HepG2 (cell line): Measurements from ENCODE around the gene AKAP12. TPM values are rescaled to one million over a fixed set of nuclear protein-coding genes. Genes with fewer than 3 reads are reported as not detected.
A peak's percentile ranks its signal among the peaks of the same experiment; 100 is the strongest.

ENCODE experiments used
- ATAC-seq: fragments of 200-7000 bp; cut with Tn5 transposase; 3 replicates; pipeline ENCODE4 v1.9.1; 2020; ENCODE audit warnings: mild to moderate bottlenecking, moderate library complexity
- BruUV-seq: library from RNA; stranded (reverse); fragments of 400-500 nt; replicated peaks from 2 replicates; lab custom pipeline; 2021; lab: Mats Ljungman, UMichigan
- CTCF ChIA-PET: fragments of 300-600 bp; formaldehyde crosslinking; extraction: SDS; loops from one replicate; lab custom pipeline; 2021; ENCODE audit warnings: low total read pairs, inconsistent platforms, low intra/inter-chr PET ratio; lab: Yijun Ruan, JAX
- POLR2A ChIA-PET: fragments of 350-600 bp; sonication (Branson Sonifier 250); formaldehyde crosslinking; loops from one replicate; lab custom pipeline; 2020; ENCODE audit warnings: antibody characterized with exemption, inconsistent platforms; lab: Yijun Ruan, JAX
- DNase-seq: peaks from one replicate; pipeline ENCODE4 v3.0.0-alpha.2; 2015; ENCODE audit warnings: low spot score
- FAIRE-seq: peaks from 3 replicates; lab custom pipeline; 2011; peaks lifted over from hg19 to GRCh38; lab: Jason Lieb, UNC
- H2AFZ ChIP-seq: one replicate; pipeline ENCODE4 v1.6.1; 2011; ENCODE audit warnings: low read length, inconsistent platforms
- H3K27ac ChIP-seq: fragments of 300-600 bp; 3 replicates; pipeline ENCODE4 v1.8.0; 2011; ENCODE audit warnings: mixed run types, mild to moderate bottlenecking, mixed read lengths, low read length, inconsistent platforms; ENCODE audit not compliant: insufficient read depth; ENCODE audit errors: extremely low read length
- H3K27me3 ChIP-seq, 2 experiments: fragments of 200-600 bp in 1 of 2; 2 replicates in 1 of 2; 3 replicates in 1 of 2; pipeline versions ENCODE4 v1.6.0 to v1.8.0; 2011; ENCODE audit warnings: low read length in 2 of 2, mild to moderate bottlenecking in 2 of 2, moderate library complexity in 2 of 2, inconsistent platforms in 1 of 2; ENCODE audit not compliant: insufficient read depth in 2 of 2, control insufficient read depth in 1 of 2
- H3K36me3 ChIP-seq, 2 experiments: fragments of 200-600 bp in 1 of 2; replicated peaks in 1 of 2; 2 replicates in 1 of 2; 3 replicates in 1 of 2; pipeline versions ENCODE4 v1.5.1 to v1.8.0; 2011; ENCODE audit warnings: low read length in 2 of 2, inconsistent platforms in 1 of 2; ENCODE audit not compliant: insufficient read depth in 2 of 2, control insufficient read depth in 1 of 2
- H3K4me1 ChIP-seq: 2 replicates; pipeline ENCODE4 v1.5.1; 2012; ENCODE audit warnings: low read length, inconsistent platforms; ENCODE audit not compliant: insufficient read depth
- H3K4me2 ChIP-seq: 2 replicates; pipeline ENCODE4 v1.6.0; 2011; ENCODE audit warnings: low read depth, low read length, inconsistent platforms
- H3K4me3 ChIP-seq, 3 experiments: fragments of 200-600 bp in 1 of 3; sonication (generic), shearing (Covaris generic) in 1 of 3; replicated peaks in 1 of 3; 2 replicates each; pipeline ENCODE4 v1.5.1; 2011 to 2016; ENCODE audit warnings: low read length in 3 of 3, inconsistent platforms in 2 of 3, low read depth in 2 of 3, mild to moderate bottlenecking in 2 of 3, control low read depth in 1 of 3, mixed read lengths in 1 of 3; ENCODE audit not compliant: insufficient read depth in 1 of 3
- H3K79me2 ChIP-seq: one replicate; pipeline ENCODE4 v1.6.1; 2011; ENCODE audit warnings: low read length, inconsistent platforms; ENCODE audit not compliant: insufficient read depth
- H3K9ac ChIP-seq: 2 replicates; pipeline ENCODE4 v1.6.0; 2011; ENCODE audit warnings: mild to moderate bottlenecking, low read depth, low read length, inconsistent platforms; ENCODE audit not compliant: insufficient read depth
- H3K9me3 ChIP-seq: 2 replicates; pipeline ENCODE4 v1.5.1; 2012; ENCODE audit warnings: mild to moderate bottlenecking, low read length
- H4K20me1 ChIP-seq: 2 replicates; pipeline ENCODE4 v1.6.0; 2011; ENCODE audit warnings: inconsistent platforms, mild to moderate bottlenecking, low read length, moderate library complexity; ENCODE audit not compliant: insufficient read depth
- ETV5 ChIP-seq: IDR thresholded peaks from 2 replicates; pipeline ENCODE4 v1.6.1; 2018; ENCODE audit warnings: missing biosample characterization, missing genetic modification reagents, inconsistent platforms, borderline replicate concordance
- FOXP4 ChIP-seq: sonication (generic); formaldehyde crosslinking; IDR thresholded peaks from 2 replicates; pipeline ENCODE4 v1.4.0; 2020; ENCODE audit warnings: missing genetic modification reagents
- HIVEP1 ChIP-seq: sonication (generic); formaldehyde crosslinking; IDR thresholded peaks from 2 replicates; pipeline ENCODE4 v1.4.0; 2020; ENCODE audit warnings: mild to moderate bottlenecking, missing genetic modification reagents
- HOXA9 ChIP-seq: sonication (generic); formaldehyde crosslinking; IDR thresholded peaks from 2 replicates; pipeline ENCODE4 v1.8.1; 2022; ENCODE audit warnings: missing genetic modification reagents, mild to moderate bottlenecking, moderate library complexity, borderline replicate concordance
- MEIS2 ChIP-seq: sonication (generic); formaldehyde crosslinking; IDR thresholded peaks from 2 replicates; pipeline ENCODE4 v1.9.0; 2021; ENCODE audit warnings: mild to moderate bottlenecking, missing genetic modification reagents
- NBN ChIP-seq: fragments of 450-650 bp; conservative IDR thresholded peaks from 2 replicates; pipeline ENCODE4 v1.6.1; 2017
- ZMYM3 ChIP-seq: sonication (generic); formaldehyde crosslinking; IDR thresholded peaks from 2 replicates; pipeline ENCODE4 v1.5.1; 2020; ENCODE audit warnings: mild to moderate bottlenecking, missing genetic modification reagents
- ZNF337 ChIP-seq: sonication (generic); formaldehyde crosslinking; IDR thresholded peaks from 2 replicates; pipeline ENCODE4 v1.5.1; 2020; ENCODE audit warnings: missing genetic modification reagents, low read depth, mild to moderate bottlenecking, borderline replicate concordance
- ZNF740 ChIP-seq: sonication (generic); formaldehyde crosslinking; IDR thresholded peaks from 2 replicates; pipeline ENCODE4 v1.4.0; 2020; ENCODE audit warnings: missing genetic modification reagents
- WGBS: methylation state at CpG from one replicate; pipeline ENCODE4 v1.1.6; 2017; ENCODE audit warnings: low lambda C conversion rate; 5-methylcytosine and 5-hydroxymethylcytosine counted together
- in situ Hi-C: cut with HindIII; loops from 2 replicates; pipeline ENCODE4 v1.10.0; 2017; ENCODE audit warnings: low pct_unique_long_range_greater_than_20kb; ENCODE audit not compliant: extremely low pct_ligation_motif_present
- intact Hi-C: fragments of 100-400 bp; cut with micrococcal nuclease; formaldehyde crosslinking; loops from one replicate; pipeline ENCODE4 v1.10.0; 2022; ENCODE audit not compliant: unreplicated experiment
- polyA plus RNA-seq, 8 experiments: library from polyadenylated mRNA; depleted of rRNA in 3 of 8; stranded (reverse) in 7 of 8; unstranded in 1 of 8; fragments of >200 nt; fragmentation: Illumina TruSeq in 4 of 8; extraction: Trizol in 4 of 8; gene quantifications; 2 replicates each; pipeline versions ENCODE4 v1.2.1 to v1.2.3, GENCODE V29; 2011 to 2016; ENCODE audit warnings: low read depth in 4 of 8, missing spikeins in 1 of 8, mixed read lengths in 1 of 8; ENCODE audit not compliant: insufficient read depth in 1 of 8
- total RNA-seq, 5 experiments: library from RNA; depleted of rRNA; stranded (reverse); fragments of >200 nt; fragmentation: Illumina TruSeq; extraction: Trizol; gene quantifications; 2 replicates each; pipeline ENCODE4 v1.2.3, GENCODE V29; 2016; ENCODE audit warnings: low read depth in 1 of 5
- TF ChIP-seq, protein P1 (sequence below): sonication (generic); formaldehyde crosslinking; IDR thresholded peaks from 2 replicates; pipeline ENCODE4 v1.5.0; 2020; ENCODE audit warnings: mild to moderate bottlenecking, missing genetic modification reagents
- TF ChIP-seq, protein P2 (sequence below): sonication (generic); formaldehyde crosslinking; IDR thresholded peaks from 2 replicates; pipeline ENCODE4 v1.5.0; 2020; ENCODE audit warnings: mild to moderate bottlenecking, missing genetic modification reagents, borderline replicate concordance
- TF ChIP-seq, protein P3 (sequence below): sonication (generic); formaldehyde crosslinking; IDR thresholded peaks from 2 replicates; pipeline ENCODE4 v1.4.0; 2020; ENCODE audit warnings: missing genetic modification reagents

Gene AKAP12
- total and polyA plus RNA-seq, 2 of the 13 experiments (the other 11 are each of a cell fraction or from before 2014, with no cell fraction given), result 10.6 to 19.0 TPM

GRCh38 chr6:151391471-151392413, 152.0 kb downstream of the AKAP12 start, which contains the start of gene ZBTB2:
ZBTB2 (minus strand) TSS chr6:151391559; CDS start chr6:151373637, 17,922 bp downstream.
- FAIRE-seq (no peak), ATAC-seq (peak; percentile 55), DNase-seq (peak; percentile 83)
- peaks cover 59% of the 10 kb centered on the region for H3K4me1 ChIP-seq
- H2AFZ ChIP-seq, result no peak within 1 kb of the TSS
- H4K20me1 ChIP-seq, result peaks cover 28% of the 10 kb centered on the region
- under 1% methylated on average over 20 of the region's 57 CpGs for WGBS
- peak within 1 kb of the TSS; percentile 99 for H3K27ac ChIP-seq
- no TSS peak for BruUV-seq
- no peaks in the 10 kb centered on the region; a peak in 1 of 5 replicates for H3K36me3 ChIP-seq
- H3K4me2 ChIP-seq, result peak within 1 kb of the TSS; percentile 78
- H3K9me3 ChIP-seq, result no peaks in the 10 kb centered on the region
- H3K27me3 ChIP-seq, result no peaks in the 10 kb centered on the region; a peak in 1 of 5 replicates
- peak within 1 kb of the TSS; percentile 98 for H3K9ac ChIP-seq
- intact Hi-C loops, result loop anchor here (2.0 to 10.0 kb wide), 3 partner anchors 15 to 1593 kb away; partner anchors contain the start of genes FBXO5 and RMND1
- ChIA-PET CTCF (no interaction called here), POLR2A (interaction anchor here (1.6 to 2.5 kb wide), 2 partner anchors 60 to 101 kb away, joined by 3 to 22 read pairs; partner anchors contain the start of gene RMND1)
- H3K4me3 ChIP-seq, result peak within 1 kb of the TSS; percentile 91 to 98 (median 94)
- H3K79me2 ChIP-seq, result peaks cover 76% of the 10 kb centered on the region
- in situ Hi-C loops, result no loop called here
- TF ChIP-seq FOXP4 (CRISPR knock-in tag), result peak; percentile 55
- no peak for TF ChIP-seq NBN
- TF ChIP-seq, protein P1, sequence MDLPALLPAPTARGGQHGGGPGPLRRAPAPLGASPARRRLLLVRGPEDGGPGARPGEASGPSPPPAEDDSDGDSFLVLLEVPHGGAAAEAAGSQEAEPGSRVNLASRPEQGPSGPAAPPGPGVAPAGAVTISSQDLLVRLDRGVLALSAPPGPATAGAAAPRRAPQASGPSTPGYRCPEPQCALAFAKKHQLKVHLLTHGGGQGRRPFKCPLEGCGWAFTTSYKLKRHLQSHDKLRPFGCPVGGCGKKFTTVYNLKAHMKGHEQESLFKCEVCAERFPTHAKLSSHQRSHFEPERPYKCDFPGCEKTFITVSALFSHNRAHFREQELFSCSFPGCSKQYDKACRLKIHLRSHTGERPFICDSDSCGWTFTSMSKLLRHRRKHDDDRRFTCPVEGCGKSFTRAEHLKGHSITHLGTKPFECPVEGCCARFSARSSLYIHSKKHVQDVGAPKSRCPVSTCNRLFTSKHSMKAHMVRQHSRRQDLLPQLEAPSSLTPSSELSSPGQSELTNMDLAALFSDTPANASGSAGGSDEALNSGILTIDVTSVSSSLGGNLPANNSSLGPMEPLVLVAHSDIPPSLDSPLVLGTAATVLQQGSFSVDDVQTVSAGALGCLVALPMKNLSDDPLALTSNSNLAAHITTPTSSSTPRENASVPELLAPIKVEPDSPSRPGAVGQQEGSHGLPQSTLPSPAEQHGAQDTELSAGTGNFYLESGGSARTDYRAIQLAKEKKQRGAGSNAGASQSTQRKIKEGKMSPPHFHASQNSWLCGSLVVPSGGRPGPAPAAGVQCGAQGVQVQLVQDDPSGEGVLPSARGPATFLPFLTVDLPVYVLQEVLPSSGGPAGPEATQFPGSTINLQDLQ (CRISPR knock-in tag), result no peak
- TF ChIP-seq, protein P2, sequence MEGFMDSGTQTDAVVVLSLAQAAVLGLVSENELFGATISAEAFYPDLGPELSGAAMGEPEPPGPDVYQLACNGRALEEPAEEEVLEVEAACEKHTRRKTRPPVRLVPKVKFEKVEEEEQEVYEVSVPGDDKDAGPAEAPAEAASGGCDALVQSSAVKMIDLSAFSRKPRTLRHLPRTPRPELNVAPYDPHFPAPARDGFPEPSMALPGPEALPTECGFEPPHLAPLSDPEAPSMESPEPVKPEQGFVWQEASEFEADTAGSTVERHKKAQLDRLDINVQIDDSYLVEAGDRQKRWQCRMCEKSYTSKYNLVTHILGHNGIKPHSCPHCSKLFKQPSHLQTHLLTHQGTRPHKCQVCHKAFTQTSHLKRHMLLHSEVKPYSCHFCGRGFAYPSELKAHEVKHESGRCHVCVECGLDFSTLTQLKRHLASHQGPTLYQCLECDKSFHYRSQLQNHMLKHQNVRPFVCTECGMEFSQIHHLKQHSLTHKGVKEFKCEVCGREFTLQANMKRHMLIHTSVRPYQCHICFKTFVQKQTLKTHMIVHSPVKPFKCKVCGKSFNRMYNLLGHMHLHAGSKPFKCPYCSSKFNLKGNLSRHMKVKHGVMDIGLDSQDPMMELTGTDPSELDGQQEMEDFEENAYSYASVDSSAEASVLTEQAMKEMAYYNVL (CRISPR knock-in tag), result no peak
- no peak for TF ChIP-seq ZNF740 (CRISPR knock-in tag)
- TF ChIP-seq ZMYM3 (CRISPR knock-in tag), result no peak
- TF ChIP-seq MEIS2 (CRISPR knock-in tag), result no peak
- TF ChIP-seq HIVEP1 (CRISPR knock-in tag), result 0 out of 2 replicates have a peak, but pooled peaks have one; percentile 22
- peak; percentile 30; the same call in 1 of the 2 replicates for TF ChIP-seq ETV5 (CRISPR knock-in tag)
- TF ChIP-seq, protein P3, sequence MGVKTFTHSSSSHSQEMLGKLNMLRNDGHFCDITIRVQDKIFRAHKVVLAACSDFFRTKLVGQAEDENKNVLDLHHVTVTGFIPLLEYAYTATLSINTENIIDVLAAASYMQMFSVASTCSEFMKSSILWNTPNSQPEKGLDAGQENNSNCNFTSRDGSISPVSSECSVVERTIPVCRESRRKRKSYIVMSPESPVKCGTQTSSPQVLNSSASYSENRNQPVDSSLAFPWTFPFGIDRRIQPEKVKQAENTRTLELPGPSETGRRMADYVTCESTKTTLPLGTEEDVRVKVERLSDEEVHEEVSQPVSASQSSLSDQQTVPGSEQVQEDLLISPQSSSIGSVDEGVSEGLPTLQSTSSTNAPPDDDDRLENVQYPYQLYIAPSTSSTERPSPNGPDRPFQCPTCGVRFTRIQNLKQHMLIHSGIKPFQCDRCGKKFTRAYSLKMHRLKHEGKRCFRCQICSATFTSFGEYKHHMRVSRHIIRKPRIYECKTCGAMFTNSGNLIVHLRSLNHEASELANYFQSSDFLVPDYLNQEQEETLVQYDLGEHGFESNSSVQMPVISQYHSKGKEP (CRISPR knock-in tag), result no peak
- no peak for TF ChIP-seq ZNF337 (CRISPR knock-in tag)
- TF ChIP-seq HOXA9, result no peak; the same call in 1 of the 2 replicates
